ENCODE results near the gene CYLD.

The CYLD gene

GRCh38 chr16:50741781-50742575 is at the start of gene CYLD:
CYLD (plus strand) TSS chr16:50742086; CDS start chr16:50749699, 7,613 bp downstream.
- peak; percentile 99 for DNase-seq

GRCh38 chr16:50692644-50692998 is 49.3 kb upstream of the CYLD start:
- no peak for DNase-seq

- no peak for DNase-seq
These were observed 48.7 kb upstream of the CYLD start, which contains the start of gene NOD2 for GRCh38 chr16:50692999-50693781. NOD2 (plus strand) TSS chr16:50693606; CDS start chr16:50699496, 5,890 bp downstream.

GRCh38 chr16:50694206-50694605 is 47.7 kb upstream of the CYLD start:
- no peak for DNase-seq

GRCh38 chr16:50695017-50696000 is 46.6 kb upstream of the CYLD start:
- DNase-seq: no peak

- no peak for DNase-seq
These were observed 45.8 kb upstream of the CYLD start for GRCh38 chr16:50696126-50696525.

- DNase-seq: no peak
These were observed 45.1 kb upstream of the CYLD start for GRCh38 chr16:50696575-50697420.

- no peak for DNase-seq
These were observed 44.5 kb upstream of the CYLD start for GRCh38 chr16:50697421-50697715.

- no peak for DNase-seq
These were observed 43.8 kb upstream of the CYLD start for GRCh38 chr16:50697881-50698767.

GRCh38 chr16:50699326-50700159 is 42.3 kb upstream of the CYLD start:
- DNase-seq: no peak

- no peak for DNase-seq
These were observed 39.2 kb upstream of the CYLD start for GRCh38 chr16:50702725-50703124.

GRCh38 chr16:50704245-50704644 is 37.6 kb upstream of the CYLD start:
- no peak for DNase-seq

- DNase-seq: no peak
These were observed 36.3 kb upstream of the CYLD start for GRCh38 chr16:50705436-50706110.

- no peak for DNase-seq
These were observed 35.6 kb upstream of the CYLD start for GRCh38 chr16:50706250-50706649.

GRCh38 chr16:50708373-50709060 is 33.4 kb upstream of the CYLD start:
- no peak for DNase-seq

GRCh38 chr16:50709061-50709684 is 32.7 kb upstream of the CYLD start:
- no peak for DNase-seq

GRCh38 chr16:50709980-50710379 is 31.9 kb upstream of the CYLD start:
- DNase-seq: no peak

GRCh38 chr16:50711040-50711439 is 30.8 kb upstream of the CYLD start:
- DNase-seq: no peak
